H1 (cell line): ENCODE results near the gene APOBEC3G.

Experiments
- CBX8 ChIP-seq: fragments of 300-800, 300-1000 bp; sonication (generic); IDR thresholded peaks from 2 replicates; pipeline ENCODE4 v1.7.1; 2016; ENCODE audit warnings: low read depth, low read length, borderline replicate concordance
- CHD2 ChIP-seq: IDR thresholded peaks from 2 replicates; pipeline ENCODE4 v1.6.1; 2012; ENCODE audit warnings: low read length, improper control_type of control experiment
- CREB1 ChIP-seq: IDR thresholded peaks from 2 replicates; pipeline ENCODE4 v1.6.1; 2012; ENCODE audit warnings: inconsistent platforms
- CTCF ChIP-seq, 3 experiments: IDR thresholded peaks; 1 replicate in 2 of 3; 2 replicates in 1 of 3; pipeline versions ENCODE4 v1.5.1 to v1.6.1; 2011; ENCODE audit warnings: low read length in 3 of 3, mild to moderate bottlenecking in 3 of 3, inconsistent platforms in 2 of 3, low read depth in 1 of 3, moderate library complexity in 1 of 3; ENCODE audit not compliant: insufficient read depth in 1 of 3; ENCODE audit errors: control extremely low read depth in 1 of 3
- EZH2 ChIP-seq: fragments of 200-600 bp; sonication (generic); IDR thresholded peaks from 2 replicates; pipeline ENCODE4 v1.7.1; 2012; ENCODE audit warnings: low read depth, mild to moderate bottlenecking, moderate library complexity, low read length, inconsistent platforms; ENCODE audit not compliant: severe bottlenecking
- GTF2F1 ChIP-seq: IDR thresholded peaks from 2 replicates; pipeline ENCODE4 v1.6.1; 2012; ENCODE audit warnings: low read depth, low read length, improper control_type of control experiment, borderline replicate concordance
- HDAC6 ChIP-seq: IDR thresholded peaks from one replicate; pipeline ENCODE4 v1.7.1; 2012; ENCODE audit warnings: low read depth, mild to moderate bottlenecking, inconsistent platforms, low read length, moderate library complexity
- NRF1 ChIP-seq: IDR thresholded peaks from 2 replicates; pipeline ENCODE4 v1.6.1; 2011; ENCODE audit warnings: mild to moderate bottlenecking, low read depth, low read length, improper control_type of control experiment
- POLR2A ChIP-seq, 2 experiments: IDR thresholded peaks; 1 replicate in 1 of 2; 2 replicates in 1 of 2; pipeline ENCODE4 v1.6.1; 2011; ENCODE audit warnings: low read depth in 2 of 2, low read length in 2 of 2, mild to moderate bottlenecking in 2 of 2; ENCODE audit errors: control extremely low read depth in 1 of 2
- SIX5 ChIP-seq: IDR thresholded peaks from 2 replicates; pipeline ENCODE4 v1.6.1; 2011; ENCODE audit warnings: mild to moderate bottlenecking, low read depth, low read length
- TAF1 ChIP-seq: IDR thresholded peaks from 2 replicates; pipeline ENCODE4 v1.6.1; 2011; ENCODE audit warnings: mild to moderate bottlenecking, low read depth, low read length
- USF2 ChIP-seq: IDR thresholded peaks from 2 replicates; pipeline ENCODE4 v1.6.1; 2011; ENCODE audit warnings: low read length, improper control_type of control experiment

GRCh38 chr22:39081598-39081997 lies 4.5 kb downstream of the APOBEC3G start:
- TF ChIP-seq NRF1, result no peak
- no peak for TF ChIP-seq CHD2
- no peak for TF ChIP-seq POLR2A (IDR thresholded peaks at IDR 0.05; ENCODE audit: control extremely low read depth in 1 of 2, low read depth in 2 of 2, low read length in 2 of 2)
- no peak for TF ChIP-seq CTCF (IDR thresholded peaks at IDR 0.05; ENCODE audit: control extremely low read depth in 1 of 3, insufficient read depth in 1 of 3, low read depth in 1 of 3, low read length in 3 of 3)
- TF ChIP-seq HDAC6, result no peak
- no peak for TF ChIP-seq TAF1
- TF ChIP-seq GTF2F1, result no peak
- TF ChIP-seq USF2, result no peak
- TF ChIP-seq EZH2, result no peak
- TF ChIP-seq SIX5, result no peak
- TF ChIP-seq CBX8, result no peak
- TF ChIP-seq CREB1, result no peak
